ENCODE data around the gene RFX5.

Gene RFX5

GRCh38 chr1:151373196-151373595 is 26.1 kb upstream of the RFX5 start:
- TF ChIP-seq CTCF (IDR thresholded peaks at IDR 0.05; ENCODE audit: low read depth, low read length): no peak

GRCh38 chr1:151372058-151372934 is 25.2 kb upstream of the RFX5 start, which contains the start of gene SELENBP1:
SELENBP1 (minus strand) TSS chr1:151372705; CDS start chr1:151372641, 64 bp downstream.
- TF ChIP-seq CTCF (IDR thresholded peaks at IDR 0.05; ENCODE audit: low read depth, low read length): no peak
- DNase-seq (ENCODE audit: extremely low read depth, low read depth): peak; percentile 62

More at GRCh38 chr1:151373196-151373595, 26.1 kb upstream of the RFX5 start:
- no peak for DNase-seq (ENCODE audit: extremely low read depth, low read depth)

- TF ChIP-seq CTCF (IDR thresholded peaks at IDR 0.05; ENCODE audit: low read depth, low read length): no peak
- DNase-seq (ENCODE audit: extremely low read depth, low read depth): peak; percentile 22
Measured at GRCh38 chr1:151371370-151372057, 24.5 kb upstream of the RFX5 start.

- no peak for TF ChIP-seq CTCF (IDR thresholded peaks at IDR 0.05; ENCODE audit: low read depth, low read length)
Measured at GRCh38 chr1:151370211-151370911, 23.3 kb upstream of the RFX5 start.

GRCh38 chr1:151369621-151370048 is 22.6 kb upstream of the RFX5 start:
- TF ChIP-seq CTCF (IDR thresholded peaks at IDR 0.05; ENCODE audit: low read depth, low read length): no peak
- DNase-seq (ENCODE audit: extremely low read depth, low read depth): no peak

More at GRCh38 chr1:151370211-151370911, 23.3 kb upstream of the RFX5 start:
- no peak for DNase-seq (ENCODE audit: extremely low read depth, low read depth)

- DNase-seq (ENCODE audit: extremely low read depth, low read depth): no peak
- no peak for TF ChIP-seq CTCF (IDR thresholded peaks at IDR 0.05; ENCODE audit: low read depth, low read length)
Measured at GRCh38 chr1:151369302-151369610, 22.2 kb upstream of the RFX5 start.
